NCI-H1930 (cell line): ENCODE results near the gene CHD2.

ENCODE experiments used
- DNase-seq, 2 experiments: peaks; one replicate each; lab custom pipeline; 2025; lab: John Stamatoyannopoulos, UW

The CHD2 gene

DNA sequence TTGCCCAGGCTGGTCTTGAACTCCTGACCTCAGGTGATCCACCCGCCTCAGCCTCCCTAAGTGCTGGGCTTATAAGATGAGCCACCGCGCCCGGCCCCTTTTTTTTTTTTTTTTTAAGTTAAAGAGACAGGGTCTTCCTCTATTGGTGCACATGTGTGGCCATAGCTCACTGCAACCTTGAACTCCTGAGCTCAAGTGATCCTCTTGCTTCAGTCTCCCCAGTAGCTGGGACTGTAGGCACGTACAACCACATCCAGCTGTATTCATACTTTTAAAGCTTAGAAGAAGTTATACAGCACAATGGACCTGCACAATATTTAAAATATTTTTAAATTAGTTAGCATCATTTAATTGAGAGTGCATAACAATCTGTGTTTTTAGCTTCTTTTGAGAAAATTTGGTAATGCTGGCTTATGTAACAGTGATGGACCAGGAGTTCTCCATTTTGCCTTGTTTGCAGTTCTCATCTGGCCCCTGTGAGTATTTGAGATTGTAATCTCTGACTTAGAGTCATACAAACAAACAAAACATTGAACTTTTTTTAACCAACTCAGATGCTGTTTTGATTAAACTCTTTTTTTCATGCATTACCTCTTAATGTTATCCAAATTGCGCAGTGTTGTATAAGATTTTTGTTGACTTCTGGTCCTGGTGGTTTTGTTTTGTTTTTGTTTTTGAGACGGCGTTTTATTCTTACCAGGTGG, 33.0 kb downstream of the CHD2 start:
- no peak for DNase-seq

DNA sequence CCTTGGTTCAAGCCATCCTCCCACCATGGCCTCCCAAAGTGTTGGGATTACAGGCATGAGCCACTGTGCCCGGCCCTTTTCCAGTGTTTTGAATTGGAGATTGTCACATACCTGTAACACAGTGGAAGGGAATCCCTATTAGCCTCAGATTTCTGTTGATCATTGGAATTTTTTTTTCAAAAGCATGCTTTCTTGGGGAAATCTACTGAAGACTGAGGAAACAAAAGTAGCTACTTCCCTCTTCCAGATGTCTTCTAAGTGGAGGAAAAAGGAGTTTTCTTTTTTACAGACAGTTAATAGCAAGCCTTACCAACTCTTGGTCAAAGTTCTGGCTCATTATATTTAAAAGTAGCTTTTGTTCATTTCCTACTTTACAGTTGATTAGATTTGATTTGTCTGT, 33.7 kb downstream of the CHD2 start:
- DNase-seq, result no peak

GRCh38 chr15:92934716-92935115, 34.6 kb downstream of the CHD2 start:
- DNase-seq, result no peak

- no peak for DNase-seq
Measured at GRCh38 chr15:92936138-92936537, 36.0 kb downstream of the CHD2 start.

GRCh38 chr15:92936693-92937092, 36.6 kb downstream of the CHD2 start:
- no peak for DNase-seq

DNA sequence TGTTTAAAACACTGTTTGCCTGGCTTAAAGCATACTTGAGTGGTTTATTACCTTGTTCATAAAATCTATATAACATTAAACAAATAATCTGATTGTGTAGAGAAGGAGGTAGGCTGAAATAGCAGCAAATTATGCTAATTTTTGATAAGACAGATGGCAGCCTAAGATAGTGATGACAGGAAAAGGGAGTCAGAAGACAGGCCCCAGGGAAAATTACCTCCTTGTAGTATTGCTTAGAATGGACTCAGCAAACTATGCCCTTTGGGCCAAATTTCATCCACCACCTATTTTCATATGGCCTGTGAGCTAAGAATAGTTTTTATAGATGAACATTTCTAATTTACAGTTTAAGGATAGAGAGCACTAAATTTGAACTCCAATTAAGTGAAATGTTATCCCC, 37.8 kb downstream of the CHD2 start:
- no peak for DNase-seq

- no peak for DNase-seq
Measured at GRCh38 chr15:92938387-92938786, 38.3 kb downstream of the CHD2 start.

DNA sequence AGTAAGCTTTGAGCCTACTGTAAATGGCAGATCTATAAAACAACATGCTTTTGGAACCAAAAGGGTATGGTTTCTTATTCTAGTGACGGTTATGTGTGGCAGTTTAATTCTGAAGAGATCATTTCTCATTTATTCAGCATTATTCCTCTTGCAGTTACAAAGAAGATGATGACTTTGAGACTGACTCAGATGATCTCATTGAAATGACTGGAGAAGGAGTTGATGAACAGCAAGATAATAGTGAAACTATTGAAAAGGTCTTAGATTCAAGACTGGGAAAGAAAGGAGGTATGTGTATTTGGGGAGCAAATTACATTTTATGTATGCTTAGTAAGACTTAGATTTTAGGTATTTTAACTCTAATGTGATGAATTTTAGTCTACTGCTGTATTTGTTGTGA, 41.5 kb downstream of the CHD2 start:
- no peak for DNase-seq

DNA sequence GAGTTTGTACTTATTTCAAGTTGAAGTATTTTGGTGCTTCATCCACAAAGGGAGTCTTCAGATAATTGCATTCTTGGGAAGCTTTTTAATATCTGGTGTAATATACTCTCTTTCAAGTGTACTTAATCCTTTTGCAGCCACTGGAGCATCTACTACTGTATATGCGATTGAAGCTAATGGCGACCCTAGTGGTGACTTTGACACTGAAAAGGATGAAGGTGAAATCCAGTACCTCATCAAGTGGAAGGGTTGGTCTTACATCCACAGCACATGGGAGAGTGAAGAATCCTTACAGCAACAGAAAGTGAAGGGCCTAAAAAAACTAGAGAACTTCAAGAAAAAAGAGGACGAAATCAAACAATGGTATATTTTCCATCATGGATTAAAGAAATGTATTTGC, 42.6 kb downstream of the CHD2 start:
- DNase-seq, result no peak

DNA sequence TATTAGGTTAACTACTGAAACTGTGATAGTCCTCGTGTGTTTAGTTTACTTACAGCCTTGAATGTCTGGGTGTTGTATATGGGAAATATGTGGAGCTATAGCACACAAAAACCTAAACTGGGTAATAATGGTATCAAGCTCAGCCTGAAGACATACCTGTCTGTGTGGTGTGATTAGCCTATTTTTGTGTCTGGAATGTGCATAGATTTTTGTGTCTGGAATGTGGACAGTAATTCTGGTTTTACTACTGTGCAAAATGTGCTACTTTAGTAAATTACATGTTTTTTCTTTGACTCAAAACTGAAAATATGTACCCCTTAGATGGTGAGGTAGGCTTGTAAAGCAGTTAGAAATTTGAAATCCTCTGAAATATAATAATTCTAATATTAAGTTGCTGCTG, 43.5 kb downstream of the CHD2 start:
- no peak for DNase-seq

DNA sequence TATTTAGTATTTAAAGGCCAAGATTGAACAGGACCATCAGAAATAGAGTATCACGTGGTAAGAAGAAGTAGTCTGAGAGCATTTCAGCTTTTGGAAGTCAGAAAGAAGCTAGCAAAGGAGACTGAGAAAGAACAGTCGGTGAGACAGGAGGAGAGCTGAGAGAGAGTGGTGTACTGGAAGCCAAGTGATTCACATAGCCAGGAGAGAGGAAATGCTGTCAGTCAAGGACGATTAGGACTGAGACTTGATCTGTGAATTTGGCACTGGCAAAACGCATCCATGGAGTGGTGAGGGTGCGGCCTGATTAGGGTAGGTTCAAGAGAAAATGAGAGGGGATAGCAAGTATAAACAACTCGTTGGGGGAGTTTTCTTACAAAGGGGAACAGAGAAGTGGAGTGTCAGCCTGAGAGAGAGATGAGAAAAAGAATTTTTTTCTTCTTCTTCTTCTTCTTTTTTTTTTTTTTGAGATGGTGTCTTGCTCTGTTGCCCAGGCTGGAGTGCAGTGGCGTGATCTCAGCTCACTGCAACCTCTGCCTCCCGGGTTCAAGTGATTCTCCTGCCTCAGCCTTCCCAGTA, 44.9 kb downstream of the CHD2 start:
- no peak for DNase-seq

DNA sequence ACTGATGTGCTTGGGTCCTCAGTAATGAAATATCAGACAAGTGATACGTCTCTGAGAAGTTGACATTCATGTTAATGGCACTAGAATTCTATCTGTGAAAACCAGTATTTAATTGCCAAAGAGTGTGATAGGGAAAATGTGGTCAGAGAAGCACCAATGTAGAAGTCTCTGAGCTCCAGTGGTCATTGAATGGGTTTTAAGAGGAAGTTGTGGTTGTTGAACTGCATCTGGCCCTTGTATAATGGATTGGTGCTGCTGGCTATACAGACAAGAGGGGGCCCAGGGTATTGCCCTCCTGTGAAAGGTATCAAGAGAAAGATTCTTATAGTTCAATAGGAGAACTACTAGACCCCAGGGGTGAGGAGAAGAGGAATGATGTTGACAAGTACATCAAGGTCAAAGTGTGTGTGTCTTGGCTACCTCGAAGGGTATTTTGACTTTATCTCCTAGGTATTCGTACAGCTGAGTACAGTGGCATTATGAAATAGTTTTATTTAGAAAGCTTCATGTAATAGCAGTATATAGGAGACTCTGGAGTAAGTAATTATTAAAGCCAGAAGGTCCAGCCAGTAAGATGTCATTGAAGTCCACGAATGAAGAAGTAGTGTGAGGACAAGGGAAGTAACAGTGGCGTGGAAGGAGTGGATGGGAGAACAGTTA, 47.1 kb downstream of the CHD2 start:
- no peak for DNase-seq

DNA sequence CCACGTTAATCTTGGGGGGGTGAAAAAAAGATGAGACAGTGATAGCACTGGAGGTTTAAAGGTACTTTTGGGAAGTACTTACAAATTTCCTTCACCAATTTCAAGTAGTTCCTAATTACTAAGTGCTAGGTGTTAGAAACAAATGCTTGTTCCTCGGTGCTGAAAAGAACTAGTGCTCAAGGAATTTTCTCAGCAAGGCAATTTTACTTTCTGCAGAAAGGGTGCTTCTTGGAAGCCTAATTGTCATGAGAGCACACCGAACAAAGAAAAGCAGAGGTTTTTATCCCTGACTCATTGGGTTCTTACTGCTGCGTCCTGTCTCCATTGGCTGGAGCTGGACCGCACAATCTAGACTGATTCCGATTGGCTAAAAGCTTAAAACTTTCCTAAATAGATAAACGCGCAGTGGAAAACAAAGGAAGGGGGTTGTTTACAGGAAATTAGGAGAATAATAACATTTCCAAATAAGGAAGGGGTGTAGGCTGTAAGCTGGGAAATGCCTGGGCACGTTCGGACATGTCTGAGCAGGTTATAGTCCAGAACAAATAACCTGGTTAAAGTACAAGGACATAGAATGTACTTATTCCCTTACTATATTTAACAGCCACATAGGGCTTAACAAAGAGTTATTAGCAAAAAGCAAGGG, 49.6 kb downstream of the CHD2 start:
- DNase-seq, result no peak

- no peak for DNase-seq
Measured at GRCh38 chr15:92951800-92952457, 51.8 kb downstream of the CHD2 start.

DNA sequence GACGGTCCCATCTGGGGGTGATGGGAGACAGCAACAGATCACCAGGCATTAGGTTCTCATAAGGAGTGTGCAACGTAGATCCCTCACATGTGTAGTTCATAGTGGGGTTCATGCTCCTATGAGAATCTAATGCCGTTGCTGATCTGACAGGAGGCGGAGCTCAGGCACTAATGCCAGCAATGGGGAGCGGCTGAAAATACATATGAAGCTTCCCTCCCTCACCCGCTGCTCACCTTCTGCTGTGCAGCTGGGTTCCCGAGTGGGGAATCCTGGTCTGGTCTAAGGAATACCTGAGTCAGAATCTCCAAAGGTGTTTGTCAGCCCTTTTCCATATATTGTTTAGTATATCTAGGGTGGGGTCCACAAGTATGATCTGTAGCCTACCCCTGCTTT, 52.3 kb downstream of the CHD2 start:
- DNase-seq, result no peak

DNA sequence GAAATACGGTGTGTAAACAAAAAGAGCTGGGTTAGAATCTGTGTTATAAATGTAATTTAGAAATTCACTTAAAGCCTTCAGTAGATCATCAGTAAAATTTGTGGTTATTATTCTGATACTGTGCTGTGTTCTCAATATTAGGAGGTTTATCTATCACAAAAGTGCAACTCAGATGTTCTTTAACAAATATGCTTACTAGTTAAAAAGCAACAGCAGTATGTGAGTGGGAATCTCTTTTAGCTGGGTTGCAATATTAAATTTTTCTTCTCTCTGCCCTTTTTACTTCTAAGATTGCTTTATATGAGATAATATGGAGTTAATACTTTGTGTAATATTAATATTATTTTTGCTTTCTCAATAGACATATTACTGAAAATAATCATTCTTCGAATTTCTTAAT, 53.4 kb downstream of the CHD2 start:
- DNase-seq, result no peak

DNA sequence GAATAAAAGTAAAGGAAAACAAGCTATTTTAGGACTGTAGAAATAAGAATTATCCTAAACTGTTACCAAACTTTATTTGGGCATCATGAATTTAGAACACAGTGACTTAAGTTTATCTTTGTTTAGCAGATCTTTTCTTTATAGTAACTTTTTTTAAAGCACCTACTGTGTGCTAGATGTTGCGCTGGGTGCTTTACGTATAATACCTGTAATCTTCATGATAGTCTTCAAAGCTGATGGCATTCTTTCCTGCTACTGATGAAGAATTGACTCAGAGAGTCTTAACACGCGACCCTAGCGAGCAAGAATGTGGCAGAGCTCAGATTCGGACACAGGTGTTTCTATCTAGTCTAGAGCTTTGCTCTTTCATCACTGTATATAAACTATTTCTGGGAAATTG, 53.9 kb downstream of the CHD2 start:
- DNase-seq, result no peak

GRCh38 chr15:92954578-92954977, 54.5 kb downstream of the CHD2 start:
- DNase-seq, result no peak

- DNase-seq, result no peak
Measured at GRCh38 chr15:92955706-92956105, 55.6 kb downstream of the CHD2 start.

- peak; percentile 51 for DNase-seq
Measured at GRCh38 chr15:92958105-92958504, 58.0 kb downstream of the CHD2 start.

DNA sequence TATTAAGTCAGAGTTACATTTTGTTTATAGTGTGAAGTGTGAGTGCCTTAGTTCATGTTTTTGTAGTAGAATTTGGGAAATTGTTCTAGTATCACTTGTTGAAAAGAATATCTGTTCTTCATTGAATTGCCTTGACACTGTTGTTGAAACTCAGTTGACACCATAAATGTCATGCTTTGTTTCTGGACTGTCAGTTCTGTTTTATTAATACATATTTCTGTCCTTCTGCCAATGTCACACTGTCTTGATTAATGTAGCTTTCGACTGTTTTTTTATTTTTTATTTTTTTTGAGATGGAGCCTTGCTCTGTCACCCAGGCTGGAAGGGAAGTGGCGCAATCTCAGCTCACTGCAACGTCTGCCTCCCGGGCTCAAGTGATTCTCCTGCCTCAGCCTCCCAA, 59.1 kb downstream of the CHD2 start:
- DNase-seq, result no peak

DNA sequence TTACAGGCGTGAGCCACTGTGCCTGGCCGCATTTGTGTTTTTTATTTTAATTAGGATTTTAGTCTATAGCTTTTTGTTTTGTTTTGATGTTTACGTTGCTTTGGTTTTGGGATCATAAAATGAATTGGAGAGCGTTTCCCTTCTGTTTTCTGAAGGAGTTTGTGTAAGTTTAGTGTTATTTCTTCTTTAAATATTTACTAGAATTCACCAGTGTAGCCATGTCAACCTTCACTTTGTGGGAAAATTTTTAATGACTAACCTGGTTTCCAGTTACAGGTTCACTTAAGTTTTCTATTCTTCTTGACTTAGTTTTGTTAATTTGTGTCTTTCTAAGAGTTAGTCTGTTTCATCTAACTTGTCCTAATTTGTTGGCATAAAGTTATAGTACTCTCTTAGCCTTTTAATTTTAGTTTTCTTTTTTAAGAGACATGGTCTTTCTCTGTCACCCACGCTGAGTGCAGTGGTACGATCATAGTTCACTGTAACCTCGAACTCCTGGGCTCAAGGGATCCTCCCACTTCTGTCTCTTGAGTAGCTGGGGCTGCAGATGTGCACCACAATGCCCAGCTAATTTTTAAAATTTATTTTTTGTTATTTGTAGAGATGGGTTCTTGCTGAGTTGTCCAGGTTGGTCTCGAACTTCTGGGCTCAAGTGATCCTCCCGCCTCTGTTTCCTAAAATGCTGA, 61.0 kb downstream of the CHD2 start:
- no peak for DNase-seq
